GM21526 (cell line): ENCODE results near the gene CXCL10.
"Not testable (repeated sequence)": the region's sequence is repeated elsewhere in the genome, so short reads cannot be mapped to it uniquely, and the experiment has no call there.

Source experiments
- ATAC-seq: cut with Tn5 transposase; IDR thresholded peaks from one replicate; pipeline ENCODE4 v1.9.1; 2021; ENCODE audit warnings: moderate library complexity; ENCODE audit not compliant: unreplicated experiment, low FRiP score

Gene CXCL10

GRCh38 chr4:76023389-76023788 lies at the start of gene CXCL10:
TSS of gene CXCL10 (minus strand) at chr4:76023497. CDS start at chr4:76023431, 66 bp downstream.
- no peak for ATAC-seq

- no peak for ATAC-seq
Observed at GRCh38 chr4:76072760-76073159, 49.5 kb upstream of the CXCL10 start.

DNA sequence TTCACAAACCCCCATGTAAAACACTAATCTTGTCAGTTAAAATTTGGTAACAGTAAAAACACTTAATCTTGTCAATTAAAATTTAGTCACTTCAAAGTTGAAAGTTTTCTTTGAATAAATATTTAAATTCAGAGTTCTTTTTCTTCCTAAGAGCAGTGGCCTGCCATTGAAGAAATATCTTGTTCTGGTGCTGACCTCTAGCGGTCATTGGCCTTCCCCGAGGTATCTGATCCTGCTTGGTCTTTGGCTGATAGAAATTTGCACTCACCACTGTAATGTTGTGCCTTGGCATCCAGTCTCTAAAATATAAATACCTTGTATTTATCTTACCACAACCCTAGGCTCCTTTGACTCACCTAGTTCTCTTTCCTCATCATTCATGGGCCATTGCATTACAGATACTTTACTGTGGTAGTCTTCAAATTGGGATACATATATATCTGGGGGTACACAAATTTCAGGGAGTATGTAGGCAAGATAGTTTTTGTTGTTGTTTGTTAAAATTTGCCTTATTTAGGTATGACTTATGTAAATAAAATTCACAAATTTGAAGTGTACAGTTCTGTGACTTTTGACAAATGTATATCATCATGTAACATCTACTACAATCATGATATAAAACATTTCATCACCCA lies 44.5 kb upstream of the CXCL10 start:
- no peak for ATAC-seq

- no peak for ATAC-seq
Observed at GRCh38 chr4:76066546-76066945, 43.2 kb upstream of the CXCL10 start.

- peak; percentile 53 for ATAC-seq
Observed at GRCh38 chr4:76061982-76062381, 38.7 kb upstream of the CXCL10 start.

DNA sequence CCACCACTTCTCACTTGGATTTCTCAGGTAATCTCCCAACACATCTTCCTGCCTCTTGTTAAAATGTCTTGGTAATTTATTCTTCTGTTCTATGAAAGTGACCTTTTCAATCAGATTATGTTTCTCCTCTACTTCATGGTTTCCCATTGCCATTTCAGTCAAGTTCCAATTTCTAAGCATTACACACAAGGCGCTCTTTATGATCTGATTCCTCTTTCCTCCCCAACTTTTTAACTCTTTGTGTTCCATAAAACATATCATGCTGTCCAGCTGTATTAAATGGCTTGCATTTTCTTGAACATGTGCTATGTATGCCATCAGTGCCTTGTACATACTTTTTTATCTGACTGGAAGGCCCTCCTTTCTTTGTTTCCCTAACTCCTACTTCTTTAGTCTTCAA lies 38.1 kb upstream of the CXCL10 start:
- ATAC-seq, result no peak

- ATAC-seq, result no peak
Observed at GRCh38 chr4:76060506-76060905, 37.2 kb upstream of the CXCL10 start.

- ATAC-seq, result no peak
Observed at GRCh38 chr4:76059750-76060149, 36.5 kb upstream of the CXCL10 start.

- ATAC-seq, result no peak
Observed at GRCh38 chr4:76058888-76059426, 35.7 kb upstream of the CXCL10 start.

- peak; percentile 48 for ATAC-seq
Observed at GRCh38 chr4:76058302-76058701, 35.0 kb upstream of the CXCL10 start.

DNA sequence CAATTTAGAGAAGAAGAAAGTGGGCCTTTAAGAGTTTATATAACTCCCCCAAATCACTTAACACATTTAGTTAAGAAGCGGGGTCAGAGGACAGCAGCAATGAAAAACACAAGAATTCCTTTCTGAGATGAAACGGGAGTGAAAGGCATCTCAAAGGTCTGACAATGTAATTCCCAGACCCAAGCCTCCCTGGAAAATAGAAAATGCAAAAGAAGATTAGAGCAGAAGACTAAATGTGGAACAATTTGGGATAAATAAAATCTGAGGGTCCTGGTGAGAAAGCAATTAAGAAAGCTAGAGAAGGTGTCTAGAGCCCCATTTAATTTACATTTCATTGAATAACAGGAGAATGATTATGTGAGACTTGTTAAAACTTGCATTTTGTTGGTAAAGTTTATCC lies 32.1 kb upstream of the CXCL10 start:
- ATAC-seq, result no peak

GRCh38 chr4:76055016-76055415 lies 31.7 kb upstream of the CXCL10 start:
- ATAC-seq, result peak; percentile 97

DNA sequence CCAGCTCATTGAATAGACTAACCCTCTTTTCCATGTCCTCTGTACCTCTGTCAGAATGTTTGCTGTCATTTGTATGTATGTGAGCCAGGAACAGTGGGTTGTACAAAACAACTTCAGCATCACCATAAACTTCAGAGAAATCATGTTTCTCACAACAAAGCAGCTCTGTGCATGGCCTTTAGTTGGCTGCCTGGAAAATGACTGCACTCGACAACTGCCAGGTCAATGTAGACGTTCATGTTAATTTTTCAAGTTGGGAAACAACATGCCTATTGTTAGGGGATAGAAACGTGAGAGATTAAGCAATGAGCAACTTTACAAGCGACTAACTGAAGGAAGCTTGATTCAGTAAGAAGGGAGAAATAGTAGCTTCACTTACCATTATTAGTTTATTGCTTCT lies 30.4 kb upstream of the CXCL10 start:
- ATAC-seq, result no peak

DNA sequence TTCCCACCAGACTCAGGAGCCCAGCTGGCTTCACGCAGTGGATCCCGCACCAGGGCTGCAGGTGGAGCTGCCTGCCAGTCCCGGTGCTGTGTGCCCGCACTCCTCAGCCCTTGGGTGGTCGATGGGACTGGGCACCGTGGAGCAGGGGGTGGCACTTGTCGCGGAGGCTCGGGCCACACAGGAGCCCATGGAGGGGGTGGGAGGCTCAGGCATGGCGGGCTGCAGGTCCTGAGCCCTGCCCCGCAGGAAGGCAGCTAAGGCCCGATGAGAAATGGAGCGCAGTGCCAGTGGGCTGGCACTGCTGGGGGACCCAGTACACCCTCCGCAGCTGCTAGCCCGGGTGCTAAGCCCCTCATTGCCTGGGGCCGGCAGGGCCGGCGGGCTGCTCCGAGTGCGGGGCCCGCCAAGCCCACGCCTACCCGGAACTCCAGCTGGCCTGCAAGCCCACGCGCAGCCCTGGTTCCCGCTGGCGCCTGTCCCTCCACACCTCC lies 27.3 kb upstream of the CXCL10 start:
- ATAC-seq, result not testable (repeated sequence)

- ATAC-seq, result not testable (repeated sequence)
Observed at GRCh38 chr4:76049860-76050416, 26.6 kb upstream of the CXCL10 start.

DNA sequence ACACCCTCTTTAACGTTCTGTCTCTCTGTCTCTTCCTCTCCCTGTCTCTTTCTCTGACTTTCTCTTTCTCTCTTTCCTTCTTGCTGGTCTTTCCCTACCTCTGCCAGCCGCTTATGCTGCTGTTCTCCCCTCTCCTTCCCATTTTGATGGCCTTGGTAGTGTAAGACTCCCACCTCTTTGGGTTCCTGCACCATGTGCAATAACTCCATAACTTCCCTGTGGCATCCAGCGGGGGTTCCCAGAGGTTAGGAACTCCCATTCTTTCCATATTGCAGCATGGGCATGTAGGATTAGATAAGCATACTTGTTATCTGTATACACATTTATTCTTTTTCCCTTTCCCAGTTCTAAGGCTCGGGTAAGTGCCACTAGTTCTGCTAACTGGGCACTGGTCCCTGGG lies 21.4 kb upstream of the CXCL10 start:
- not testable (repeated sequence) for ATAC-seq

- not testable (repeated sequence) for ATAC-seq
Observed at GRCh38 chr4:76043306-76043705, 20.0 kb upstream of the CXCL10 start.

- not testable (repeated sequence) for ATAC-seq
Observed at GRCh38 chr4:76042241-76042998, 19.1 kb upstream of the CXCL10 start.

- no peak for ATAC-seq
Observed at GRCh38 chr4:76036855-76037254, 13.6 kb upstream of the CXCL10 start.

- no peak for ATAC-seq
Observed at GRCh38 chr4:76035799-76036380, 12.6 kb upstream of the CXCL10 start, which contains the start of gene CXCL11. TSS of gene CXCL11 (minus strand) at chr4:76036070. CDS start at chr4:76035987, 83 bp downstream.

DNA sequence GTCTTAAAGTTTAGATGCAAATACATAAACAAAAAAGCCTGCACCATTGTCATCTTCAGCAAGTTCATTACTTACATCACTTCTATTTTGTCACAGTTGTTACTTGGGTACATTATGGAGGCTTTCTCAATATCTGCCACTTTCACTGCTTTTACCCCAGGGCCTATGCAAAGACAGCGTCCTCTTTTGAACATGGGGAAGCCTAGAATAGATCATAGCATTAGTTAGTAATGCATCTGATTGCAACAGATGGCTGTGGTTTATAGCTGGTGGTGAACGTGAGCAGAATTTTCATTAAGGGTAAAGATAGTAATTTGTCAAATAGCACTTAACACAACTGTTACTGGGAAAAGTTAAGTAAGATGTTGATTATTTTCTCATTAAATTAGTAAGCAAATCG lies 11.8 kb upstream of the CXCL10 start:
- ATAC-seq, result no peak
